Neural crest cell (in vitro differentiated cells): ENCODE measurements around the gene TEAD4. TPM values are rescaled to one million over a fixed set of nuclear protein-coding genes. Genes with fewer than 3 reads are reported as not detected.

Experiments
- DNase-seq: peaks from one replicate; pipeline ENCODE4 v3.0.0; 2021; ENCODE audit warnings: low read depth, mixed read lengths, low spot score
- H3K27ac Mint-ChIP-seq: one replicate; pipeline ENCODE4 v1.8.0; 2021; ENCODE audit warnings: mild to moderate bottlenecking, mixed read lengths; ENCODE audit not compliant: unreplicated experiment
- H3K27me3 Mint-ChIP-seq: 2 replicates; pipeline ENCODE4 v1.8.0; 2021; ENCODE audit warnings: low read depth, mild to moderate bottlenecking, mixed read lengths
- H3K36me3 Mint-ChIP-seq: 2 replicates; pipeline ENCODE4 v1.8.0; 2021; ENCODE audit warnings: low read depth, mild to moderate bottlenecking, mixed read lengths
- H3K4me1 Mint-ChIP-seq: 2 replicates; pipeline ENCODE4 v1.8.0; 2021; ENCODE audit warnings: mixed read lengths
- H3K4me3 Mint-ChIP-seq: one replicate; pipeline ENCODE4 v1.8.0; 2021; ENCODE audit warnings: mild to moderate bottlenecking, mixed read lengths
- H3K9me3 Mint-ChIP-seq: 2 replicates; pipeline ENCODE4 v1.8.0; 2021; ENCODE audit warnings: mixed read lengths
- CTCF ChIP-seq: fragments of 200-600 bp; sonication (generic); conservative IDR thresholded peaks from 2 replicates; pipeline ENCODE4 v1.5.0; 2021; ENCODE audit warnings: antibody characterized with exemption, mild to moderate bottlenecking
- total RNA-seq: library from RNA; stranded (reverse); gene quantifications from 2 replicates; pipeline ENCODE4 v1.2.1, GENCODE V29; 2021

TEAD4 gene
- total RNA-seq, 1 donor from 2014 or later, result 30.9 TPM

GRCh38 chr12:3012786-3013185 is 53.6 kb downstream of the TEAD4 start:
- Mint-ChIP-seq H3K4me1 (no peaks in the 10 kb centered on the region), H3K27ac (no peak overlapping the region), H3K4me3 (no peak overlapping the region), H3K9me3 (no peaks in the 10 kb centered on the region), H3K36me3 (no peaks in the 10 kb centered on the region), H3K27me3 (no peaks in the 10 kb centered on the region)
- no peak for DNase-seq
- TF ChIP-seq CTCF, result no peak

- no peak overlapping the region for H3K27ac Mint-ChIP-seq
- H3K4me3 Mint-ChIP-seq, result no peak overlapping the region
- no peak for TF ChIP-seq CTCF
- peaks cover 1% of the 10 kb centered on the region for H3K36me3 Mint-ChIP-seq
- H3K9me3 Mint-ChIP-seq, result no peaks in the 10 kb centered on the region
- H3K27me3 Mint-ChIP-seq, result no peaks in the 10 kb centered on the region
- H3K4me1 Mint-ChIP-seq, result no peaks in the 10 kb centered on the region
- DNase-seq, result no peak
Measured at GRCh38 chr12:3014641-3015040, 55.4 kb downstream of the TEAD4 start.

- peaks cover 4% of the 10 kb centered on the region for H3K36me3 Mint-ChIP-seq
- H3K4me3 Mint-ChIP-seq, result no peak overlapping the region
- DNase-seq, result no peak
- no peak overlapping the region for H3K27ac Mint-ChIP-seq
- H3K27me3 Mint-ChIP-seq, result no peaks in the 10 kb centered on the region
- TF ChIP-seq CTCF, result no peak
- H3K4me1 Mint-ChIP-seq, result no peaks in the 10 kb centered on the region
- H3K9me3 Mint-ChIP-seq, result no peaks in the 10 kb centered on the region
Measured at GRCh38 chr12:3015356-3015755, 56.2 kb downstream of the TEAD4 start.

GRCh38 chr12:3016191-3016590 is 57.0 kb downstream of the TEAD4 start:
- H3K27ac Mint-ChIP-seq, result no peak overlapping the region
- no peaks in the 10 kb centered on the region for H3K4me1 Mint-ChIP-seq
- DNase-seq, result no peak
- no peak overlapping the region for H3K4me3 Mint-ChIP-seq
- no peaks in the 10 kb centered on the region for H3K9me3 Mint-ChIP-seq
- no peak for TF ChIP-seq CTCF
- H3K36me3 Mint-ChIP-seq, result peaks cover 4% of the 10 kb centered on the region
- no peaks in the 10 kb centered on the region for H3K27me3 Mint-ChIP-seq

- no peak for TF ChIP-seq CTCF
- Mint-ChIP-seq H3K27ac (no peak overlapping the region), H3K4me1 (no peaks in the 10 kb centered on the region), H3K9me3 (no peaks in the 10 kb centered on the region), H3K36me3 (peaks cover 8% of the 10 kb centered on the region), H3K27me3 (no peaks in the 10 kb centered on the region), H3K4me3 (no peak overlapping the region)
- no peak for DNase-seq
Measured at GRCh38 chr12:3017281-3017680, 58.1 kb downstream of the TEAD4 start.
